ENCODE results near the gene NTN5.
"Not testable (repeated sequence)": the region's sequence is repeated elsewhere in the genome, so short reads cannot be mapped to it uniquely, and the experiment has no call there.

The NTN5 gene

DNA sequence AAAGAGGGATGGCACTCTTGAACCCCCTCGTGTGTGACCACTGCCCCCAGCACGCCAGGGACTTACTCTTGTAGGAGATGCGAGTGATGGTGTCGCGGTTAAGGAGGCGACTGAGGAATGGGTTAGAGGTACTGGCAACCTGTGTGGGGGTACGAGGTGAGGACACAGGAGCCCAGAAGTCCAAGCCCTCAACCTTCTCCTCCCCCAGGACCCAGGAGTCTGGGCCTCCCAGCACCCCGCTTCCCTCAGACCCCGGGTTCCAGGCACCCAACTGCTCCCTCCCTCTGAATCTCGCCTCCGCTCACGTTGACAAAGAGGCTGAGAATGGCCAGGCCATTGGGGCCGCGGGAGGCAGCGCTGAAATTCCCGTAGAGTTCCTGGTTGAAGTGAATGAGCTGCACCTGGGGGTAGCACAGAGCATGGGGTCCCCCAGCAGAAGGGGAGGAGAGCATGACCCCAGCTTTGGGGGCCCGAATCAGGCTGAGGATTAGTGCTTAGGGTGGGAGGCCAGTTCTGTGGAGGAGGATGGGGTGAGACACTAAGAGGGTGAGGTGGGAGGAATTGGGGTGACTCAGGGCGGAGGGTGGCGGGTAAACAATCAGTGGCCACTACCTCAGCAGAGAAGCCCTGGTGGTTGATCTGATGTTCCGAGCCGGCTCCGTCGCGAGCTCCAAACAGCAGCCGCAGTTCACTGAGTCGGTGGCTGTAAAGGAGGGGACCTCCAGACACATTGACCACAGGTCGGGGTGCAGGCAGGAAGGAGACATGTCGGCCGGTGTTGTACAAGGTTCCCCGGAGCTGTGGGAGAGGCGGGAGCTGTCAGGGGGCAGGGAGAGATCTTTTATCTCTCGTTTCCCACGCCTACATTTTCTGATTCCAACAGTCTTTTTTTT lies 33.1 kb downstream of the NTN5 start:
- no peak for DNase-seq

GRCh38 chr19:48638831-48639381 lies 33.9 kb downstream of the NTN5 start:
- DNase-seq: no peak

GRCh38 chr19:48637948-48638830 lies 34.6 kb downstream of the NTN5 start:
- peak; percentile 69 for DNase-seq

- peak; percentile 99 for DNase-seq
Observed at GRCh38 chr19:48637449-48637947, 35.3 kb downstream of the NTN5 start.

DNA sequence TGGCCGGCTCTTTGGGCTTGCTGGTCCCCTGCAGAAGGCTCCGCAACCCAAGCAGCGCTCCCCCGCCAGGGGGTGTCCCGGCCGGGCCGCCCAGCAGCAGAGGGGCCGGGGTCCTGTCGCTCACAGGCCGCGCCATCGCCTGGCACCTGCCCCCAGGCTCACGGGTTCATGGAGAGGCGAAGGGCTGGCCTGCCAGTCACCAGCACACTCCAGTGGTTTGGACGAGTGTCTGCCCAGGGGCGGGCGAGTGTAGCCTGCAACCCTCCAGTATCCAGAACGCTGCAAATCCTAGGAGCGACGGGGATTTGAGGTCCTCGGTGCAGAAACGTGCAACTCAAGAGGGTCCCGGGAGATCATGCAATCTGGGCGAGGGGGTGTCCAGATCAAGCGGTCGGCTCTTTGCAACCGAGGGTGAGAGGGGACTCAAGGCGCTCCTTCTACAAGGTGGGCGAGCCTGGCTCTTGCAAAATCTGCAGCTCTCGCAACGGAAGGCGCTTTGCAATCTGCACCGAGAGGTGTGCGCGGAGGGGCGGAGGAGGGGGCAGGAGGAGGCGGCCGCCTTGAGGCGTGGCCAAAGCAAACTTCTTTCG lies 35.9 kb downstream of the NTN5 start, which contains the start of gene DBP:
TSS of gene DBP (minus strand) at position 521 of the 590 bp plus-strand sequence. CDS start at position 136, 385 bp downstream.
- no peak for DNase-seq

DNA sequence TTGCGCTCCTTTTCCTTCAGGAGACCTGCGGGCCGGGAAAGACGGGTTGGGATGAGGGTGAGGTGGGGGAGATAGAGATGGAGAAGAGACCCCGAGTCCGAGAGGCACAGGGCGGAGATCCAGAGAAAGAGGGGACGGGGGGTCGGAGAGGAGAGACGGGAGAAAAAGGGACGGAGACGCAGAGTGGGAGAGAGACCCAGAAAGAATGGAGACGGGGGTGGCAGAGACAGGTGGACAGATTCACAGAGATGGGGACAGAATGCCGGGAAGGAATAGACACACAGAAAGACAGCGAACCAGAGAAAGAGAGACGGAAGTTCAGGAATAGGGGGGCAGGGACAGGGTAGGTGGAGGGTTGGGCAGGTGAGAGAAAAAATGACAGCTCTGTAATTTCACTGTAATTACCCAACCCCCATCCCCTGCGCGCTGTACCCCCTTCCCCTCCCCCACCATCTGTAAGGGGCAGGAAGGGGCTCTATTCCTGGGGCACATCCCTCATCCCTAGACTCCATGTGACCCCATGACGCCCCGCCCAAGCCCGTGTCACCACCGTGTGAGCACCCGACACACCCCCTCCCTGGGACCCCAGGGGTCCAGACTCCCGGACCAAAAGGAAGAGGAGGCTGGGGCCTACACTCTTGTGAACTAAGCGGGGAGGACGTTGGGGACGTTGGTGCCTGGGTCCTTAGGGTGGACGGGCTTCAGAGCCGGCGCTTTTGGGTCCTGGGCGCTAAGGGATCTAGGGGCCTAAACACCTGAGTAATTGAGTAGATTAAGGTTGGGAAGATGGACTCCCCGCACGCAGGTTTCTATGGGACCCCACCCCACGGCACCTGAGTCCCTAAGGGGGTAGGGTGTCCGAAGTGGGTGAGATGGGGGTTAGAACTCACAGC lies 36.6 kb downstream of the NTN5 start:
- DNase-seq: no peak

GRCh38 chr19:48635263-48635965 lies 37.4 kb downstream of the NTN5 start:
- peak; percentile 66 for DNase-seq

DNA sequence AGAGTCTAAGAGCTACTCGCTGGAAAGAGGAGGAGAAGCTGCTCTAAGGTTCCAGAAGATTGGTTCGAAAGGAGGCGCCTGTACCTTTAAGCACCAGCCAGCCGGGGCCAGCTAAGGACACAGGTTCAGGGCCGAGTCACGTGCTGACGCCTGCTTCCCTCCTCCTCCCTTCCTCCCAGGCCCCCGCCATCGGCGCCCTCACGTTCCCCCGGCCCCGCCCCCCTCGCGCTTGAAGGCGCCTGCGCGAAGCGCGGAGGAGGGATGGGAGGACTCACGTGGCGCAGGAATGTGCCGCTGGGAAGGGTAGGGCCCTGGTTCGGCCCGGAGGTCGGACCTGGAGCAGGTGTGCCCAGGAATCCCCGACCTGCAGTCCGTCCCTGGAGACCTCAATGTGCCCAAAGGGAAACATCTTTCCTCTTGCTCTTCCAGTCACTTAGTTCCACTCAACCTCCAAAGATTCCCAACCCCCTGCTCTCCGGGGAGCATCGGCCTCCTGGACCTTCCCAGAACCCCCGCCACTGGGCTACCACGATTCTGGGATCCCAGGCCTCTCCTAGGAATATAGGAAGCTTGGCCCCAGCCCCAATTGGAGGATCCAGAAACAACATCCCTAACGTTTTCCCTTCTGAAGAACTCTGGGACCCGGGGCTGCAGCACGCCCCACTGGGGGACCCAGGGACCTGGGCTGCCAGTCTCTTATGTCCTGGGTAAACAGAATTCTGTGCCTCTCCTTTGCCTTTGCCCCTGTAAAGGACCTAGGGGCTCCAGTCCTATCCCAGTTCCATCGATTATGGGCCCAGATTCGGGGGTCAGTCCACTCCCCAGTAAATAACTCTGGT lies 38.2 kb downstream of the NTN5 start:
- peak; percentile 88 for DNase-seq

DNA sequence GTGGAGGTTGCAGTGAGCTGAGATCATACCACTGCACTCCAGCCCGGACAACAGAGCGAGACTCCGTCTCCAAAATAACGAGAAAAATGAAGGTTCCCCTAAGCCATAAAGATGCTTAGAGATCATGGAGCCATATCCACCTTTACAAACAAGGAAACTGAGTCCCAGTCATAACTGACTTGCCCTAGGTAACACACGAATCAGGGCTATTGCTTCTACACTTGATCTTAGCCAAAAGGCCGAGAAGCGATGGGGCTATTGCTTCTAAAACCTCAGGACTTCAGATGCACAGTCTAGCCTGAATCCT lies 38.8 kb downstream of the NTN5 start:
- no peak for DNase-seq

- no peak for DNase-seq
Observed at GRCh38 chr19:48633148-48634035, 39.4 kb downstream of the NTN5 start.

- DNase-seq: no peak
Observed at GRCh38 chr19:48632692-48633147, 40.1 kb downstream of the NTN5 start.

DNA sequence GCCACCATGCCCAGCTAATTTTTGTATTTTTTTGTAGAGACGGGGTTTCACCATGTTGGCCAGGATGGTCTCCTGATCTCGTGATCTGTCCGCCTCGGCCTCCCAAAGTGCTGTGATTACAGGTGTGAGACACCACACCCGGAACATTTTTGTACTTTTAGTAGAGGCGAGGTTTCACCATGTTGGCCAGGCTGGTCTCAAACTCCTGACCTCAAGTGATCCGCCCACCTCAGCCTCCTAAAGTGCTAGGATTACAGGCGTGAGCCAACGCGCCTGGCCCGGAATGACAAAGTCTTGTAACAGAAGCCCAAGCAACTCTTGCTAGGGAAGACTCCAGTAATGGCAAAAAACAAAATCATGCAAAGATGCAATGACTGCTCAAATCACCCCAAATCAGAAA lies 40.5 kb downstream of the NTN5 start:
- DNase-seq: not testable (repeated sequence)

DNA sequence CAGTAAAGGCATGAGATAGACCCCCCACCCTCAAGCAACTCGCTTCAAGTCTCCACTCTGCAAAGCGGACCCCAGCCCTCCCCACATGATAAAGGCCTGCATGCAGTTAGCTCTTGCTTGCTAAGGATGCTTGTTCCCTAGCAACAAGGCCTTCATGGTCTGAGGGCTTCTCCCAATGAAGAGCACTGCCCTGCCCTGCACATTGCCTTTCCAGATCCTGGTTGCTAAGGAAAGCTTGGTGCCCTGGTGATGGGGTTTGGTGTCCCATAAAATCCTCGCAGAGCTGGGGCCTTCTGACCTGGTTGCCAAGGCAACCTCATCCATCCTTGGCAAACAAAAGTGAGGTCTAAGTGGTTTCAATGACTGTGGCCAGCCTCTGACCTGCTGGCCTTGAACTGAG lies 41.6 kb downstream of the NTN5 start:
- no peak for DNase-seq

DNA sequence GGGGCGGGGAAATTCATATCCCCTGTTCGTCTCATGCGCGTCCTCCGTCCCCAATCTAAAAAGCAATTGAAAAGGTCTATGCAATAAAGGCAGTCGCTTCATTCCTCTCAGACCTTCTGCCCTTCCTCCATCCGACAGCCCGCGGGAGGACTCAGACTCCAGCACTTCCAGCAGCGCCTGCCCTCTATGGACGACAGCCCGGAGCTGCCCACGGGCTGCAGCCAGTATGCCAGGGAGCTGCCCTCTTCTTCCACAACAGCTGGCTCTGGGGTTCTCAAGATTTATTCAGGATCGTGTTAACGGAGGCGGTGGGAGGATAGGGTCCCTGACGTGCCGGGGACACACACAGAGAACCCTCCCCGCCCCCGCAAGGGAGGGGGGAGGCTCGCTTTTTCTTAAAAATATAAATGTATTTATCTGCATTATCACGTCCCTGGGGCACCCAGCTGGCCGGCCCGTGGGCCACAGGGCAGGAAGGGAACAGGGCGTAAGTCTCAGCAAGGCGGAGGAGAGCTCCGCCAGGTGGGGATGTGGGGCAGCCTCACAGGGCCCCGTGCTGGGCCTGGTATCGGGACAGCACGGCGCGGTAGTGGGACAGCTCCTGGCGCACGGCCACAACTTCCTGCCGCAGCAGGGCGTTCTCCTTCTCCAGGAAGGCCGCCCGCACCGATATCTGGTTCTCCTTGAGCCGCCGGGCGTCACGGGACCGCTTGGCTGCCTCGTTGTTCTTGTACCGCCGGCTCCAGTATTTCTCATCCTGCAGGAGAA lies 42.3 kb downstream of the NTN5 start:
- no peak for DNase-seq

DNA sequence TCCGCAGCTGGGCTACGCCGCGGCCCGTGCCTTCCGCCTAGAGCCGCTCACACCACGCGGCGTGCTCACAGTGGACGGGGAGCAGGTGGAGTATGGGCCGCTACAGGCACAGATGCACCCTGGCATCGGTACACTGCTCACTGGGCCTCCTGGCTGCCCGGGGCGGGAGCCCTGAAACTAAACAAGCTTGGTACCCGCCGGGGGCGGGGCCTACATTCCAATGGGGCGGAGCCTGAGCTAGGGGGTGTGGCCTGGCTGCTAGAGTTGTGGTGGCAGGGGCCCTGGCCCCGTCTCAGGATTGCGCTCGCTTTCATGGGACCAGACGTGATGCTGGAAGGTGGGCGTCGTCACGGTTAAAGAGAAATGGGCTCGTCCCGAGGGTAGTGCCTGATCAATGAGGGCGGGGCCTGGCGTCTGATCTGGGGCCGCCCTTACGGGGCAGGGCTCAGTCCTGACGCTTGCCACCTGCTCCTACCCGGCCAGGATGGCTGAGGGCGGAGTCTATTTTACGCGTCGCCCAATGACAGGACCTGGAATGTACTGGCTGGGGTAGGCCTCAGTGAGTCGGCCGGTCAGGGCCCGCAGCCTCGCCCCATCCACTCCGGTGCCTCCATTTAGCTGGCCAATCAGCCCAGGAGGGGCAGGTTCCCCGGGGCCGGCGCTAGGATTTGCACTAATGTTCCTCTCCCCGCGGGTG lies 43.1 kb downstream of the NTN5 start:
- no peak for DNase-seq

GRCh38 chr19:48629297-48629598 lies 43.6 kb downstream of the NTN5 start:
- no peak for DNase-seq

DNA sequence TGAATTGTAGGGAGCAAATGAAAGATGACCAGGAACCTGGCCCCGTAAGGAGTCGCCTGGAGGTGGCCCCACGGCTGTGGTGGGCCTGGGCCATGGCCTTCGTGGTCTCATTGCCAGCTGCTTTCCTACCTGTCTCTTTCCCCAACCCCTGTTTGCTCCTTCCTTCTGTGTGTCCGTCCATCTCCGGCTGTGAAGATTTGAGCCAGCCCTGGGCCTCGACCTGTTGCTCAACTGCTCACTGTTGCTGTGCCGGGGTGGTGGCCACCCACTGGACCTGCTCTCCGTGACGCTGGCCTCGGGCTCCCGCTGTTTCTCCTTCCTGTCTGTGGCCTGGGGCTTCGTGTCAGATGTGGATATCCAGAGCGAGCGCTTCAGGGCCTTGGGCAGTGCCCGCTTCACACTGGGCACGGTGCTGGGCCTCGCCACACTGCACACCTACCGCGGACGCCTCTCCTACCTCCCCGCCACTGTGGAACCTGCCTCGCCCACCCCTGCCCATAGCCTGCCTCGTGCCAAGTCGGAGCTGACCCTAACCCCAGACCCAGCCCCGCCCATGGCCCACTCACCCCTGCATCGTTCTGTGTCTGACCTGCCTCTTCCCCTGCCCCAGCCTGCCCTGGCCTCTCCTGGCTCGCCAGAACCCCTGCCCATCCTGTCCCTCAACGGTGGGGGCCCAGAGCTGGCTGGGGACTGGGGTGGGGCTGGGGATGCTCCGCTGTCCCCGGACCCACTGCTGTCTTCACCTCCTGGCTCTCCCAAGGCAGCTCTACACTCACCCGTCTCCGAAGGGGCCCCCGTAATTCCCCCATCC lies 44.1 kb downstream of the NTN5 start:
- no peak for DNase-seq
